HepG2 (cell line): ENCODE results near the gene THRAP3. TPM values are rescaled to one million over a fixed set of nuclear protein-coding genes. Genes with fewer than 3 reads are reported as not detected.
A peak's percentile ranks its signal among the peaks of the same experiment; 100 is the strongest.

Experiments
- ATAC-seq: fragments of 200-7000 bp; cut with Tn5 transposase; 3 replicates; pipeline ENCODE4 v1.9.1; 2020; ENCODE audit warnings: mild to moderate bottlenecking, moderate library complexity
- BruUV-seq: library from RNA; stranded (reverse); fragments of 400-500 nt; replicated peaks from 2 replicates; lab custom pipeline; 2021; lab: Mats Ljungman, UMichigan
- CTCF ChIA-PET: fragments of 300-600 bp; formaldehyde crosslinking; extraction: SDS; loops from one replicate; lab custom pipeline; 2021; ENCODE audit warnings: low total read pairs, inconsistent platforms, low intra/inter-chr PET ratio; lab: Yijun Ruan, JAX
- POLR2A ChIA-PET: fragments of 350-600 bp; sonication (Branson Sonifier 250); formaldehyde crosslinking; loops from one replicate; lab custom pipeline; 2020; ENCODE audit warnings: antibody characterized with exemption, inconsistent platforms; lab: Yijun Ruan, JAX
- DNase-seq: peaks from one replicate; pipeline ENCODE4 v3.0.0-alpha.2; 2015; ENCODE audit warnings: low spot score
- FAIRE-seq: peaks from 3 replicates; lab custom pipeline; 2011; peaks lifted over from hg19 to GRCh38; lab: Jason Lieb, UNC
- H2AFZ ChIP-seq: one replicate; pipeline ENCODE4 v1.6.1; 2011; ENCODE audit warnings: low read length, inconsistent platforms
- H3K27ac ChIP-seq: fragments of 300-600 bp; 3 replicates; pipeline ENCODE4 v1.8.0; 2011; ENCODE audit warnings: mixed run types, mild to moderate bottlenecking, mixed read lengths, low read length, inconsistent platforms; ENCODE audit not compliant: insufficient read depth; ENCODE audit errors: extremely low read length
- H3K27me3 ChIP-seq, 2 experiments: fragments of 200-600 bp in 1 of 2; 2 replicates in 1 of 2; 3 replicates in 1 of 2; pipeline versions ENCODE4 v1.6.0 to v1.8.0; 2011; ENCODE audit warnings: low read length in 2 of 2, mild to moderate bottlenecking in 2 of 2, moderate library complexity in 2 of 2, inconsistent platforms in 1 of 2; ENCODE audit not compliant: insufficient read depth in 2 of 2, control insufficient read depth in 1 of 2
- H3K36me3 ChIP-seq, 2 experiments: fragments of 200-600 bp in 1 of 2; replicated peaks in 1 of 2; 2 replicates in 1 of 2; 3 replicates in 1 of 2; pipeline versions ENCODE4 v1.5.1 to v1.8.0; 2011; ENCODE audit warnings: low read length in 2 of 2, inconsistent platforms in 1 of 2; ENCODE audit not compliant: insufficient read depth in 2 of 2, control insufficient read depth in 1 of 2
- H3K4me1 ChIP-seq: 2 replicates; pipeline ENCODE4 v1.5.1; 2012; ENCODE audit warnings: low read length, inconsistent platforms; ENCODE audit not compliant: insufficient read depth
- H3K4me2 ChIP-seq: 2 replicates; pipeline ENCODE4 v1.6.0; 2011; ENCODE audit warnings: low read depth, low read length, inconsistent platforms
- H3K4me3 ChIP-seq, 3 experiments: fragments of 200-600 bp in 1 of 3; sonication (generic), shearing (Covaris generic) in 1 of 3; replicated peaks in 1 of 3; 2 replicates each; pipeline ENCODE4 v1.5.1; 2011 to 2016; ENCODE audit warnings: low read length in 3 of 3, inconsistent platforms in 2 of 3, low read depth in 2 of 3, mild to moderate bottlenecking in 2 of 3, control low read depth in 1 of 3, mixed read lengths in 1 of 3; ENCODE audit not compliant: insufficient read depth in 1 of 3
- H3K79me2 ChIP-seq: one replicate; pipeline ENCODE4 v1.6.1; 2011; ENCODE audit warnings: low read length, inconsistent platforms; ENCODE audit not compliant: insufficient read depth
- H3K9ac ChIP-seq: 2 replicates; pipeline ENCODE4 v1.6.0; 2011; ENCODE audit warnings: mild to moderate bottlenecking, low read depth, low read length, inconsistent platforms; ENCODE audit not compliant: insufficient read depth
- H3K9me3 ChIP-seq: 2 replicates; pipeline ENCODE4 v1.5.1; 2012; ENCODE audit warnings: mild to moderate bottlenecking, low read length
- H4K20me1 ChIP-seq: 2 replicates; pipeline ENCODE4 v1.6.0; 2011; ENCODE audit warnings: inconsistent platforms, mild to moderate bottlenecking, low read length, moderate library complexity; ENCODE audit not compliant: insufficient read depth
- CEBPB ChIP-seq: IDR thresholded peaks from 2 replicates; pipeline ENCODE4 v1.6.1; 2011; ENCODE audit warnings: low read depth, low read length, improper control_type of control experiment, borderline replicate concordance
- RARG ChIP-seq: sonication (generic); formaldehyde crosslinking; IDR thresholded peaks from 2 replicates; pipeline ENCODE4 v1.4.0; 2020; ENCODE audit warnings: low read depth, mild to moderate bottlenecking, missing genetic modification reagents
- ZNF24 ChIP-seq: fragments of 450-650 bp; IDR thresholded peaks from 2 replicates; pipeline ENCODE4 v1.6.1; 2017; ENCODE audit warnings: antibody characterized with exemption, mild to moderate bottlenecking
- ZNF251 ChIP-seq: sonication (generic); formaldehyde crosslinking; IDR thresholded peaks from 2 replicates; pipeline ENCODE4 v1.9.0; 2021; ENCODE audit warnings: mild to moderate bottlenecking, missing genetic modification reagents
- ZNF773 ChIP-seq: sonication (generic); formaldehyde crosslinking; IDR thresholded peaks from 2 replicates; pipeline ENCODE4 v1.4.0; 2020; ENCODE audit warnings: missing genetic modification reagents, borderline replicate concordance
- ZNF850 ChIP-seq: sonication (generic); formaldehyde crosslinking; conservative IDR thresholded peaks from 2 replicates; pipeline ENCODE4 v1.9.0; 2021; ENCODE audit warnings: mild to moderate bottlenecking, missing genetic modification reagents
- WGBS: methylation state at CpG from one replicate; pipeline ENCODE4 v1.1.6; 2017; ENCODE audit warnings: low lambda C conversion rate; 5-methylcytosine and 5-hydroxymethylcytosine counted together
- in situ Hi-C: cut with HindIII; loops from 2 replicates; pipeline ENCODE4 v1.10.0; 2017; ENCODE audit warnings: low pct_unique_long_range_greater_than_20kb; ENCODE audit not compliant: extremely low pct_ligation_motif_present
- intact Hi-C: fragments of 100-400 bp; cut with micrococcal nuclease; formaldehyde crosslinking; loops from one replicate; pipeline ENCODE4 v1.10.0; 2022; ENCODE audit not compliant: unreplicated experiment
- polyA plus RNA-seq, 8 experiments: library from polyadenylated mRNA; depleted of rRNA in 3 of 8; stranded (reverse) in 7 of 8; unstranded in 1 of 8; fragments of >200 nt; fragmentation: Illumina TruSeq in 4 of 8; extraction: Trizol in 4 of 8; gene quantifications; 2 replicates each; pipeline versions ENCODE4 v1.2.1 to v1.2.3, GENCODE V29; 2011 to 2016; ENCODE audit warnings: low read depth in 4 of 8, missing spikeins in 1 of 8, mixed read lengths in 1 of 8; ENCODE audit not compliant: insufficient read depth in 1 of 8
- total RNA-seq, 5 experiments: library from RNA; depleted of rRNA; stranded (reverse); fragments of >200 nt; fragmentation: Illumina TruSeq; extraction: Trizol; gene quantifications; 2 replicates each; pipeline ENCODE4 v1.2.3, GENCODE V29; 2016; ENCODE audit warnings: low read depth in 1 of 5
- TF ChIP-seq, protein P1 (sequence below): IDR thresholded peaks from 2 replicates; pipeline ENCODE4 v1.6.1; 2016
- TF ChIP-seq, protein P2 (sequence below): fragments of 450-650 bp; IDR thresholded peaks from 2 replicates; pipeline ENCODE4 v1.6.1; 2017; ENCODE audit warnings: mild to moderate bottlenecking
- TF ChIP-seq, protein P3 (sequence below): sonication (generic); formaldehyde crosslinking; IDR thresholded peaks from 2 replicates; pipeline ENCODE4 v1.8.0; 2022; ENCODE audit warnings: mild to moderate bottlenecking, missing genetic modification reagents

Gene THRAP3
- total and polyA plus RNA-seq, 2 of the 13 experiments (the other 11 are each of a cell fraction or from before 2014, with no cell fraction given) = 45.0 to 92.6 TPM

DNA sequence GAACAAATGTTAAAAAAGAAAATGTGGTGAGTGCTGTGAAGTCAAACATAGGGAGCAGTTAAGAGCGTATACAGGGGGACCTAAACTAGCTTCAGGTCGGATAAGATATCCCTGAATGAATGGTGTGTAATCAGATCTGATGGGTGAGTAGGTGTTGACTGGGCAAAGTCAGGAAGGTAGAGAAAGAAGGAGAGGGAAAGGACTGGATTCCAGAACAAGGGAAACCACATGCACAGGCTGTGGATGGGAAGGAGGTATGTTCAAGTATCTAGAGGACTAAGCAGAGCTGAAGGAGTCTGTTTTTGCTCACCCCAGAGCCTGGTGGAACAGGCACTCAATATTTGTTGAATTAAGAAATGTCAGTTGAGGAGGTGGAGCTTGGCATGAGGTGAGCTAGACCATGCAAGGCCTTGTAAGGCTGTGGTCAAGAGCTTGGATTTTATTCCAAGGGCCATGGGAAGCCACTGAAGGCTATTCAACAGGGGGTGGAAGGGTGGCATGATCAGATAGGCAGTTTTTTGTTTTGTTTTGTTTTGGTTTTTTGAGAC lies 40.9 kb upstream of the THRAP3 start:
- Histone ChIP-seq H4K20me1 (no peaks in the 10 kb centered on the region), H3K79me2 (no peaks in the 10 kb centered on the region), H3K9me3 (no peaks in the 10 kb centered on the region), H2AFZ (no peak overlapping the region), H3K36me3 (peaks cover 6 to 19% of the 10 kb centered on the region in 2 experiments; a peak in 3 of 5 replicates), H3K27me3 (no peaks in the 10 kb centered on the region), H3K4me3 (no peak overlapping the region), H3K9ac (no peak overlapping the region), H3K4me2 (no peak overlapping the region), H3K27ac (no peak overlapping the region), H3K4me1 (peaks cover 10% of the 10 kb centered on the region; the same call in 1 of the 2 replicates)
- FAIRE-seq (no peak), DNase-seq (no peak), ATAC-seq (no peak)
- POLR2A ChIA-PET = interaction anchor here (0.7 kb wide), 1 partner anchor 34 kb away, joined by 4 read pairs; the partner anchor contains the start of gene TRAPPC3
- TF ChIP-seq ZNF850 (CRISPR knock-in tag) (no peak), ZNF24 (no peak)
- intact Hi-C loops (no loop called here), in situ Hi-C loops (no loop called here)
- BruUV-seq = no TSS peak
- WGBS = 70% methylated on average over 2 of the region's 2 CpGs
- CTCF ChIA-PET = no interaction called here

DNA sequence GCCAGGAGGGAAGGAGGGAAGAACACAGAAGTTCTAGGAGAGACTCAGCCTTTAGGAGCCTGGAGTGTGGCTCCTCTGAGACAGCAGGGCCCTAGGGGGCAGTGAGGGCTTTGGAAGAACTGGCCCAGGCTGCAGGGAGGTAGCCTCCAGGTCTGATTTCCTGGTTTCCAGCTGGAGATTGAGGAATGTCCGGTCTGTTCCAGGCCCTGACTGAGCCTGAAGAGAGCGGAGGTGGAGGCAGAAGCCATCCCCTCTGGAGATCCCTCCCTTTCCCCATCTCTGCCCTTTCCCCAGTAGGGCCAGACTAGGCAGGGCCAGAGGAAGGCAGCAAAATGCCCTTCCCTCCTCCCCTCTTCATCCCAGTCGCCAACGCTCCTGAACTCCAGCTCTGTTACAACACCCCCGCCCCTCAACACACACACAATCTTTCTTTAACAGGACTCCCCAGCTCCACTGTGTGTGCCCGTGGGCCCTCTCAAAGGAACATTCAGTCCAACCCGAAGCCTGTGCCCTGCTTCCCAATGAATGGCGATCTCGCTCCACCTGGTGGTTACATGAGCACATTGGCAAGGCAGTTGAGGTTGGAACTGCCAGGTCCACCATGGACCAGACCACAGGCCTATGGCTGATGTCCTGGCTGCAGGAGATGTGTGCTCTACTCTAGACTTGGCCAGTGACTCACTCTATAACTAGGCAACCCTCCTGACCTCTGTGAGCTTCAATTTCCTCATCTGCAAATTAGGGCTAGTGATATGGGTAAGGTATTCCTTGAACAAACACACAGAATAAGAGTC lies 36.2 kb upstream of the THRAP3 start:
- FAIRE-seq = peak; percentile 97
- Histone ChIP-seq H4K20me1 (no peaks in the 10 kb centered on the region), H3K79me2 (no peaks in the 10 kb centered on the region), H3K4me1 (peaks cover 10% of the 10 kb centered on the region; the same call in 1 of the 2 replicates), H3K4me2 (peak overlapping the region; percentile 94), H3K27me3 (no peaks in the 10 kb centered on the region), H2AFZ (peak overlapping the region; percentile 95), H3K9ac (peak overlapping the region; percentile 62), H3K4me3 (peak overlapping the region; percentile 22 to 72 (median 44); a peak in 5 of 6 replicates), H3K9me3 (no peaks in the 10 kb centered on the region), H3K27ac (peak overlapping the region; percentile 41), H3K36me3 (no peaks in the 10 kb centered on the region)
- ATAC-seq = peak; percentile 96
- peak; percentile 87 for DNase-seq
- 0% methylated on average over 7 of the region's 9 CpGs for WGBS
- intact Hi-C loops (loop anchor here (1.0 kb wide), 3 partner anchors 33 to 88 kb away; partner anchors contain the start of gene TRAPPC3), in situ Hi-C loops (loop anchor here (5.0 kb wide), 1 partner anchor 36 kb away; no protein-coding TSS in a partner anchor)
- CTCF ChIA-PET = interaction anchor here (0.7 to 3.3 kb wide), 7 partner anchors 19 to 97 kb away, joined by 3 to 43 read pairs (median 6); partner anchors contain the start of gene TRAPPC3
- BruUV-seq = no TSS peak
- POLR2A ChIA-PET = interaction anchor here (0.6 to 2.0 kb wide), 12 partner anchors 9 to 213 kb away, joined by 3 to 34 read pairs (median 4); partner anchors contain the start of genes MAP7D1, SH3D21, THRAP3 and TRAPPC3
- no peak for TF ChIP-seq ZNF773
- no peak for TF ChIP-seq CEBPB
- TF ChIP-seq, protein P1, sequence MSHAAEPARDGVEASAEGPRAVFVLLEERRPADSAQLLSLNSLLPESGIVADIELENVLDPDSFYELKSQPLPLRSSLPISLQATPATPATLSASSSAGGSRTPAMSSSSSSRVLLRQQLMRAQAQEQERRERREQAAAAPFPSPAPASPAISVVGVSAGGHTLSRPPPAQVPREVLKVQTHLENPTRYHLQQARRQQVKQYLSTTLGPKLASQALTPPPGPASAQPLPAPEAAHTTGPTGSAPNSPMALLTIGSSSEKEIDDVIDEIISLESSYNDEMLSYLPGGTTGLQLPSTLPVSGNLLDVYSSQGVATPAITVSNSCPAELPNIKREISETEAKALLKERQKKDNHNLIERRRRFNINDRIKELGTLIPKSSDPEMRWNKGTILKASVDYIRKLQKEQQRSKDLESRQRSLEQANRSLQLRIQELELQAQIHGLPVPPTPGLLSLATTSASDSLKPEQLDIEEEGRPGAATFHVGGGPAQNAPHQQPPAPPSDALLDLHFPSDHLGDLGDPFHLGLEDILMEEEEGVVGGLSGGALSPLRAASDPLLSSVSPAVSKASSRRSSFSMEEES (CRISPR knock-in tag) = no peak
- TF ChIP-seq ZNF251 (CRISPR knock-in tag) = no peak
- no peak for TF ChIP-seq RARG
- TF ChIP-seq, protein P2, sequence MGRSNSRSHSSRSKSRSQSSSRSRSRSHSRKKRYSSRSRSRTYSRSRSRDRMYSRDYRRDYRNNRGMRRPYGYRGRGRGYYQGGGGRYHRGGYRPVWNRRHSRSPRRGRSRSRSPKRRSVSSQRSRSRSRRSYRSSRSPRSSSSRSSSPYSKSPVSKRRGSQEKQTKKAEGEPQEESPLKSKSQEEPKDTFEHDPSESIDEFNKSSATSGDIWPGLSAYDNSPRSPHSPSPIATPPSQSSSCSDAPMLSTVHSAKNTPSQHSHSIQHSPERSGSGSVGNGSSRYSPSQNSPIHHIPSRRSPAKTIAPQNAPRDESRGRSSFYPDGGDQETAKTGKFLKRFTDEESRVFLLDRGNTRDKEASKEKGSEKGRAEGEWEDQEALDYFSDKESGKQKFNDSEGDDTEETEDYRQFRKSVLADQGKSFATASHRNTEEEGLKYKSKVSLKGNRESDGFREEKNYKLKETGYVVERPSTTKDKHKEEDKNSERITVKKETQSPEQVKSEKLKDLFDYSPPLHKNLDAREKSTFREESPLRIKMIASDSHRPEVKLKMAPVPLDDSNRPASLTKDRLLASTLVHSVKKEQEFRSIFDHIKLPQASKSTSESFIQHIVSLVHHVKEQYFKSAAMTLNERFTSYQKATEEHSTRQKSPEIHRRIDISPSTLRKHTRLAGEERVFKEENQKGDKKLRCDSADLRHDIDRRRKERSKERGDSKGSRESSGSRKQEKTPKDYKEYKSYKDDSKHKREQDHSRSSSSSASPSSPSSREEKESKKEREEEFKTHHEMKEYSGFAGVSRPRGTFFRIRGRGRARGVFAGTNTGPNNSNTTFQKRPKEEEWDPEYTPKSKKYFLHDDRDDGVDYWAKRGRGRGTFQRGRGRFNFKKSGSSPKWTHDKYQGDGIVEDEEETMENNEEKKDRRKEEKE = no peak
- TF ChIP-seq, protein P3, sequence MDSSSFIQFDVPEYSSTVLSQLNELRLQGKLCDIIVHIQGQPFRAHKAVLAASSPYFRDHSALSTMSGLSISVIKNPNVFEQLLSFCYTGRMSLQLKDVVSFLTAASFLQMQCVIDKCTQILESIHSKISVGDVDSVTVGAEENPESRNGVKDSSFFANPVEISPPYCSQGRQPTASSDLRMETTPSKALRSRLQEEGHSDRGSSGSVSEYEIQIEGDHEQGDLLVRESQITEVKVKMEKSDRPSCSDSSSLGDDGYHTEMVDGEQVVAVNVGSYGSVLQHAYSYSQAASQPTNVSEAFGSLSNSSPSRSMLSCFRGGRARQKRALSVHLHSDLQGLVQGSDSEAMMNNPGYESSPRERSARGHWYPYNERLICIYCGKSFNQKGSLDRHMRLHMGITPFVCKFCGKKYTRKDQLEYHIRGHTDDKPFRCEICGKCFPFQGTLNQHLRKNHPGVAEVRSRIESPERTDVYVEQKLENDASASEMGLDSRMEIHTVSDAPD (CRISPR knock-in tag) = no peak; the same call in 1 of the 2 replicates
